OCI-LY1 (cell line): ENCODE measurements around the gene TRMU.

ENCODE experiments used
- H2AFZ ChIP-seq: fragments of 200-600 bp; sonication (generic), shearing (Covaris generic); 2 replicates; pipeline ENCODE4 v1.6.0; 2014; ENCODE audit warnings: antibody characterized with exemption, mild to moderate bottlenecking, low read length
- H3F3A ChIP-seq: fragments of 200-600 bp; sonication (generic), shearing (Covaris generic); 2 replicates; pipeline ENCODE4 v1.6.0; 2014; ENCODE audit warnings: mild to moderate bottlenecking, antibody characterized with exemption, low read length, moderate library complexity; ENCODE audit not compliant: insufficient read depth
- H3K27ac ChIP-seq: fragments of 200-600 bp; sonication (generic); 2 replicates; pipeline ENCODE4 v1.5.1; 2014; ENCODE audit warnings: low read length, mixed run types, mild to moderate bottlenecking, low read depth; ENCODE audit not compliant: poor library complexity, severe bottlenecking
- H3K27me3 ChIP-seq: fragments of 200-600 bp; sonication (generic); 2 replicates; pipeline ENCODE4 v1.6.0; 2014; ENCODE audit warnings: antibody characterized with exemption, mild to moderate bottlenecking, low read length, moderate library complexity; ENCODE audit not compliant: insufficient read depth
- H3K36me3 ChIP-seq: fragments of 200-600 bp; sonication (generic); 2 replicates; pipeline ENCODE4 v1.6.1; 2014; ENCODE audit warnings: mild to moderate bottlenecking, antibody characterized with exemption, low read length, moderate library complexity, mixed read lengths; ENCODE audit not compliant: insufficient read depth
- H3K4me1 ChIP-seq: fragments of 200-600 bp; sonication (generic); 2 replicates; pipeline ENCODE4 v1.5.1; 2014; ENCODE audit warnings: mild to moderate bottlenecking, low read length, moderate library complexity; ENCODE audit not compliant: insufficient read depth, severe bottlenecking
- H3K4me2 ChIP-seq: fragments of 200-600 bp; sonication (generic), shearing (Covaris generic); 2 replicates; pipeline ENCODE4 v1.6.1; 2014; ENCODE audit warnings: low read length
- H3K4me3 ChIP-seq: fragments of 200-600 bp; sonication (generic); 2 replicates; pipeline ENCODE4 v1.5.1; 2014; ENCODE audit warnings: low read length, low read depth, mild to moderate bottlenecking, mixed read lengths; ENCODE audit not compliant: poor library complexity, severe bottlenecking
- H3K79me2 ChIP-seq: fragments of 200-600 bp; shearing (Covaris generic); 2 replicates; pipeline ENCODE4 v1.6.1; 2016; ENCODE audit warnings: mixed run types, low read length, mixed read lengths; ENCODE audit not compliant: insufficient read depth
- H3K9ac ChIP-seq: fragments of 200-600 bp; sonication (generic), shearing (Covaris generic); 2 replicates; pipeline ENCODE4 v1.6.1; 2014; ENCODE audit warnings: mild to moderate bottlenecking, low read length, mixed read lengths
- H3K9me2 ChIP-seq: fragments of 200-600 bp; sonication (generic), shearing (Covaris generic); 2 replicates; pipeline ENCODE4 v1.6.1; 2014; ENCODE audit warnings: low read depth, mild to moderate bottlenecking, low read length, mixed read lengths
- H3K9me3 ChIP-seq: fragments of 200-600 bp; shearing (Covaris generic); 2 replicates; pipeline ENCODE4 v1.6.1; 2014; ENCODE audit warnings: low read length, mixed read lengths
- H4K20me1 ChIP-seq: fragments of 200-600 bp; sonication (generic), shearing (Covaris generic); 2 replicates; pipeline ENCODE4 v1.6.0; 2016; ENCODE audit warnings: mild to moderate bottlenecking, low read length; ENCODE audit not compliant: insufficient read depth
- EZH2 ChIP-seq: fragments of 200-600 bp; sonication (generic), shearing (Covaris generic); IDR thresholded peaks from 2 replicates; pipeline ENCODE4 v1.8.0; 2017; ENCODE audit warnings: borderline replicate concordance, mixed run types, mild to moderate bottlenecking, antibody characterized with exemption, low read length, moderate library complexity, mixed read lengths
- TF ChIP-seq, protein P1 (sequence below): fragments of 200-600 bp; sonication (generic), shearing (Covaris generic); IDR thresholded peaks from 2 replicates; pipeline ENCODE4 v1.5.1; 2017; ENCODE audit warnings: mild to moderate bottlenecking, antibody characterized with exemption, low read length, moderate library complexity, mixed read lengths

TRMU gene

DNA sequence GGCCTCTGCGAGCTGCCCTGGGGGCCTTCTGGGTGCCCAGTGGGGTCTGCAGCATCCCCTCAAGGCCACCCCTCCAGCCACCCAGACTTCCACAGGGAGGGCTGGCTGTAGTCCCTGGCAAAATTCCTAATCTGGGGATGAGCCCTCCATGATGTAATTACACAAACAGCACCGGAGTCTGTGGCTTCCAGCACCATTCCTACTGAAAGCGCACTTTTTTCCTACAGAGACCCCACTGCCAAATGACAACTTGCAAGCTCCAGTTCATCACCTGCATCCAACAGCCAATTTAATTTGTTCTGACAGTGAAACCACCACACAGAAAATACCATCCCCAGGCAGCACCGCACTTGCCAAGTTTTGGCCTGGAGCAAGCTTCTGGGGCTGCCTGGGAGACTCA lies 70.4 kb downstream of the TRMU start:
- no peaks in the 10 kb centered on the region; the same call in 1 of the 2 replicates for H3K36me3 ChIP-seq
- no peaks in the 10 kb centered on the region for H3F3A ChIP-seq
- no peaks in the 10 kb centered on the region for H3K9me3 ChIP-seq
- H3K4me2 ChIP-seq = no peak overlapping the region
- no peaks in the 10 kb centered on the region for H3K9me2 ChIP-seq
- no peak overlapping the region for H3K4me3 ChIP-seq
- no peaks in the 10 kb centered on the region for H3K27me3 ChIP-seq
- no peaks in the 10 kb centered on the region for H3K79me2 ChIP-seq
- no peak overlapping the region for H3K27ac ChIP-seq
- TF ChIP-seq, protein P1, sequence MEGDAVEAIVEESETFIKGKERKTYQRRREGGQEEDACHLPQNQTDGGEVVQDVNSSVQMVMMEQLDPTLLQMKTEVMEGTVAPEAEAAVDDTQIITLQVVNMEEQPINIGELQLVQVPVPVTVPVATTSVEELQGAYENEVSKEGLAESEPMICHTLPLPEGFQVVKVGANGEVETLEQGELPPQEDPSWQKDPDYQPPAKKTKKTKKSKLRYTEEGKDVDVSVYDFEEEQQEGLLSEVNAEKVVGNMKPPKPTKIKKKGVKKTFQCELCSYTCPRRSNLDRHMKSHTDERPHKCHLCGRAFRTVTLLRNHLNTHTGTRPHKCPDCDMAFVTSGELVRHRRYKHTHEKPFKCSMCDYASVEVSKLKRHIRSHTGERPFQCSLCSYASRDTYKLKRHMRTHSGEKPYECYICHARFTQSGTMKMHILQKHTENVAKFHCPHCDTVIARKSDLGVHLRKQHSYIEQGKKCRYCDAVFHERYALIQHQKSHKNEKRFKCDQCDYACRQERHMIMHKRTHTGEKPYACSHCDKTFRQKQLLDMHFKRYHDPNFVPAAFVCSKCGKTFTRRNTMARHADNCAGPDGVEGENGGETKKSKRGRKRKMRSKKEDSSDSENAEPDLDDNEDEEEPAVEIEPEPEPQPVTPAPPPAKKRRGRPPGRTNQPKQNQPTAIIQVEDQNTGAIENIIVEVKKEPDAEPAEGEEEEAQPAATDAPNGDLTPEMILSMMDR = no peak
- H4K20me1 ChIP-seq = no peaks in the 10 kb centered on the region
- H3K4me1 ChIP-seq = peaks cover 4% of the 10 kb centered on the region
- no peak overlapping the region for H2AFZ ChIP-seq
- H3K9ac ChIP-seq = no peak overlapping the region

DNA sequence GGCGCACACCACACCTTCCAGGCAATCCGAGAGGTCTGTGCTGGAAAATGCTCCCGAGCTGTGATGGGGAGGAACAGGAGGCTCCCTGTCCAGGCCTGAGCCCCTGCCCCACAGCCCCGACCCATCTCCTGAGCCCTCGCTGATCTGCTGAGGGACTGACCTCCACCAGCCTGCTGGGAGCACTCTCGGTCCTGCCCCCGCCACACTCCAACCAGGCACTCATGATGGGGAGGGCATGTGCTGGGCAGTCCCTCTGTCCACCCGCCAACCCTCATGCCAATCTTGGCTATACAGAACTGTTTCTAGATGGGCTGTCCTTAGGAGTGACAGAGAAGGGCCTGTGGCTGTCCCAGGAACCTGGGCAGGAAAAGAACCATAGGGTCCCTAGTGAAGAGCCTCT lies 70.8 kb downstream of the TRMU start:
- Histone ChIP-seq H3K9me2 (no peaks in the 10 kb centered on the region), H3K9me3 (no peaks in the 10 kb centered on the region), H4K20me1 (no peaks in the 10 kb centered on the region), H3K27me3 (no peaks in the 10 kb centered on the region), H3K27ac (no peak overlapping the region), H3K9ac (no peak overlapping the region), H2AFZ (no peak overlapping the region), H3K79me2 (no peaks in the 10 kb centered on the region), H3F3A (no peaks in the 10 kb centered on the region), H3K4me2 (no peak overlapping the region), H3K4me3 (no peak overlapping the region), H3K4me1 (peaks cover 4% of the 10 kb centered on the region), H3K36me3 (no peaks in the 10 kb centered on the region; the same call in 1 of the 2 replicates)
- TF ChIP-seq, protein P1 = no peak
- TF ChIP-seq EZH2 = no peak

DNA sequence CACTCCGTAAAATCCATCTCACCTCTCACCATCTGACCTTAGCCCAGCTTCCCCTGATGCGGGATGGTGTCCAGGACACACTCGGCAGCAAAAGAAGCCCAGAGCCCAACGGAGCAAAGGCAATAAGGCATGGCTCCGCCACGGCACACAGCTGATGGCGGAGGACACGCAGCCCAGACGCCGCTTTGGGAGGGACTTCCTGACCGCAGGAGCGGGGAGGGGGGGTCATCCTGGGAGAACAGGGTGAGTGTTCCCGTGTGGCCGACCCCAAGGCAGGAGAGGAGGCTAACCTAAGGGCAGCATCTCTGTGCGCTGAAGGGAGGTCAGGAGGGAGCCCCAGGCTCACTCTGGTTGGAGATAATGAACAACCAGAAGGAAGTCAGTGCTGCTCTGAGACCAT lies 71.3 kb downstream of the TRMU start:
- Histone ChIP-seq H3K36me3 (no peaks in the 10 kb centered on the region; the same call in 1 of the 2 replicates), H3K79me2 (no peaks in the 10 kb centered on the region), H3K9me3 (no peaks in the 10 kb centered on the region), H3K9me2 (no peaks in the 10 kb centered on the region), H3K4me3 (no peak overlapping the region), H3K9ac (no peak overlapping the region), H3K4me2 (no peak overlapping the region), H3K4me1 (peaks cover 2% of the 10 kb centered on the region), H3K27ac (no peak overlapping the region), H2AFZ (no peak overlapping the region), H3F3A (no peaks in the 10 kb centered on the region), H4K20me1 (no peaks in the 10 kb centered on the region), H3K27me3 (no peaks in the 10 kb centered on the region)
- no peak for TF ChIP-seq EZH2
- TF ChIP-seq, protein P1 = no peak
